Chondrocyte (in vitro differentiated cells): ENCODE results near the gene GRIN3B. TPM values are rescaled to one million over a fixed set of nuclear protein-coding genes. Genes with fewer than 3 reads are reported as not detected.

Source experiments
- DNase-seq: peaks from one replicate; pipeline ENCODE4 v3.0.0; 2021; ENCODE audit warnings: mixed read lengths, low spot score
- H3K27ac Mint-ChIP-seq: one replicate; pipeline ENCODE4 v1.8.0; 2021; ENCODE audit warnings: mild to moderate bottlenecking, moderate library complexity, mixed read lengths; ENCODE audit not compliant: unreplicated experiment
- H3K27me3 Mint-ChIP-seq: 2 replicates; pipeline ENCODE4 v1.8.0; 2021; ENCODE audit warnings: low read depth, mixed read lengths
- H3K36me3 Mint-ChIP-seq: 2 replicates; pipeline ENCODE4 v1.8.0; 2021; ENCODE audit warnings: low read depth, mixed read lengths
- H3K4me1 Mint-ChIP-seq: 2 replicates; pipeline ENCODE4 v1.8.0; 2021; ENCODE audit warnings: low read depth, mild to moderate bottlenecking, mixed read lengths
- H3K4me3 Mint-ChIP-seq: one replicate; pipeline ENCODE4 v1.8.0; 2021; ENCODE audit warnings: mild to moderate bottlenecking, moderate library complexity, mixed read lengths; ENCODE audit not compliant: unreplicated experiment
- H3K9me3 Mint-ChIP-seq: 2 replicates; pipeline ENCODE4 v1.8.0; 2021; ENCODE audit warnings: low read depth, mixed read lengths
- total RNA-seq: library from RNA; stranded (reverse); gene quantifications from 3 replicates; pipeline ENCODE4 v1.2.1, GENCODE V29; 2021
- TF ChIP-seq, protein P1 (sequence below): fragments of 200-600 bp; sonication (generic); IDR thresholded peaks from 2 replicates; pipeline ENCODE4 v1.5.0; 2021; ENCODE audit warnings: antibody characterized with exemption, mild to moderate bottlenecking, moderate library complexity

GRIN3B gene
- total RNA-seq, 1 donor from 2014 or later, result 0.67 TPM

DNA sequence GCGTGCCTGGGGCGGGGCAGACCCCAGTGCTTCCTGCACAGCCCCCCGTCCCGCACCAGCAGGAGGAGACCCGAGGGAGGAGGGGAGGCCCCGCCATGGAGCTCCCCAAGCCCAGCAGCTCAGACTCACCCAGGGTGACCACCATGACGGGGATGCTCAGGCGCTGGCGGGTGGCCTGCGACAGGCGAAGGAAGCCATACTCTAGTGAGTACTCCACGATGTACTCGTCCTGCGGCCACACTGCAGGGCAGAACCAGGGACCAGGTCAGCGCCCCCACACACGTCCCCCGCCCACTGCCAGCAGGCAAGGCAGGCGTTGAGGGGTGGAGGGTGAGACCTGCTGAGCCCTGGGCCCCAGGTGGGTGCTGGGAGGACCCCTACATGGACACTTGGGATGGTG lies 12.1 kb downstream of the GRIN3B start:
- Mint-ChIP-seq H3K4me1 (peaks cover 13% of the 10 kb centered on the region), H3K4me3 (no peak overlapping the region), H3K27ac (no peak overlapping the region), H3K9me3 (no peaks in the 10 kb centered on the region), H3K36me3 (peaks cover 2% of the 10 kb centered on the region), H3K27me3 (no peaks in the 10 kb centered on the region)
- no peak for DNase-seq
- TF ChIP-seq, protein P1, sequence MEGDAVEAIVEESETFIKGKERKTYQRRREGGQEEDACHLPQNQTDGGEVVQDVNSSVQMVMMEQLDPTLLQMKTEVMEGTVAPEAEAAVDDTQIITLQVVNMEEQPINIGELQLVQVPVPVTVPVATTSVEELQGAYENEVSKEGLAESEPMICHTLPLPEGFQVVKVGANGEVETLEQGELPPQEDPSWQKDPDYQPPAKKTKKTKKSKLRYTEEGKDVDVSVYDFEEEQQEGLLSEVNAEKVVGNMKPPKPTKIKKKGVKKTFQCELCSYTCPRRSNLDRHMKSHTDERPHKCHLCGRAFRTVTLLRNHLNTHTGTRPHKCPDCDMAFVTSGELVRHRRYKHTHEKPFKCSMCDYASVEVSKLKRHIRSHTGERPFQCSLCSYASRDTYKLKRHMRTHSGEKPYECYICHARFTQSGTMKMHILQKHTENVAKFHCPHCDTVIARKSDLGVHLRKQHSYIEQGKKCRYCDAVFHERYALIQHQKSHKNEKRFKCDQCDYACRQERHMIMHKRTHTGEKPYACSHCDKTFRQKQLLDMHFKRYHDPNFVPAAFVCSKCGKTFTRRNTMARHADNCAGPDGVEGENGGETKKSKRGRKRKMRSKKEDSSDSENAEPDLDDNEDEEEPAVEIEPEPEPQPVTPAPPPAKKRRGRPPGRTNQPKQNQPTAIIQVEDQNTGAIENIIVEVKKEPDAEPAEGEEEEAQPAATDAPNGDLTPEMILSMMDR, result no peak

DNA sequence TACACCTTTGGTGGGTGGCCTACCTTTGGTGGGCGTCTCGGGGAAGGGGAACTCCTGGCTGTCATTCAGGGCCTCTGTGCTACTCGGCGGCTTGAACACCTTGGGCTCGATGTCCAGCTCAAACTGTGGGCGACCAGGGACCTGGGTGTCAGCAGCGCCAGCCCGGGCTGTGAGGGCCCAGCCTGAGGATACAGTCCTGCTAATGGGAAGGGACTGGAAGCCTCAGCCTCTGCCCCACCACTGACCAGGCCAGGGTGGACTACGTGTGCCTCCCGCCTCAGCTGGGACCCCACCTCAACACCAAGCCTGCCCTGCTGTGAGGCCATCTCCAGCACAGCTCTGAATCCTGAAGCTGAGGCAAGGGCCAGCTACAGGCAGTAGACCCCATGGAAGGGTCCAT lies 13.0 kb downstream of the GRIN3B start:
- no peak overlapping the region for H3K27ac Mint-ChIP-seq
- DNase-seq, result no peak
- peaks cover 21% of the 10 kb centered on the region for H3K4me1 Mint-ChIP-seq
- no peaks in the 10 kb centered on the region for H3K9me3 Mint-ChIP-seq
- H3K4me3 Mint-ChIP-seq, result no peak overlapping the region
- no peaks in the 10 kb centered on the region for H3K27me3 Mint-ChIP-seq
- TF ChIP-seq, protein P1, result no peak
- H3K36me3 Mint-ChIP-seq, result peaks cover 2% of the 10 kb centered on the region

DNA sequence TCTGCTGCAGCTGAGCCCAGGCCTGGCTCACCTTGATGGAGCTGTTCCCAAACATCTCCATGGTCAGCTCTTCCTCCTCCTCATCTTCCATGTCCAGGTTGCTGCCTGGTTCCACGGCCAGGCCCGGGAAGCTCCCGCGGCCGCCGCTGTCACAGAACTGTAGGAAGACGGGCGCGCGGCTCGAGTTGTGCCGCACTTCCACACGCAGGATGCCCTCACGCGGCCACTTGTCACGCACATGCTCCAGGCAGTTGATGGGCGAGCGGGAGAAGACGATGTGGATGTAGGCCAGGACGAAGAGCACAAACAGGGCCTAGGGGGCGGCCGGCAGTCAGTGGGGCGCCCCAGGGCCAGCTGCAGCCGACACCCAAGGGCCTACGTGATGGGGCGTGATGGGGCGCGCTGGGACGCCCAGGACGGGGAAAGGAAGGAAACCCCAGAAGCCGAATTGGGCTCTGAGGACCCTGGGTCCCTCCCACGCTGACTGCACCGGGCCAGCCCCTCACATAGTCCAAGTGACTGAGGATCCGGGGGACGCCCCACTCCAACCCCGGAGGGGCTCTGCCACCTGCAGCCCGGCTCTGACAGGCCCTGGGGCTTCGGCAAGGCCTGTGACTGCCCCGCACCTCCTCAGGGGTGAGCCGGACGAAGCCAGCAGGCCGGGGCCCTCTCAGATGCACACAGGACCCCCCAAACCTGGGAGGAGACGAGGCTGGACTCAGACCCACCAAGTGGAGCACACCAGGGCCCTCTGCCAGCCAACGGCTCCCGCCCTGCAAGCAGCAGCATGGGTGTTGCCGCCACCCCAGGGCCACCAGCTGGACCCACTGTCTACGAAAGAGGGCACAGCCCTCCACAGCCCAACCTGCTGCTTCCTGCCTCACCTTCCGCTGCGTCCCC lies 14.2 kb downstream of the GRIN3B start:
- Mint-ChIP-seq H3K27me3 (no peaks in the 10 kb centered on the region), H3K4me1 (peaks cover 33% of the 10 kb centered on the region), H3K4me3 (no peak overlapping the region)

DNA sequence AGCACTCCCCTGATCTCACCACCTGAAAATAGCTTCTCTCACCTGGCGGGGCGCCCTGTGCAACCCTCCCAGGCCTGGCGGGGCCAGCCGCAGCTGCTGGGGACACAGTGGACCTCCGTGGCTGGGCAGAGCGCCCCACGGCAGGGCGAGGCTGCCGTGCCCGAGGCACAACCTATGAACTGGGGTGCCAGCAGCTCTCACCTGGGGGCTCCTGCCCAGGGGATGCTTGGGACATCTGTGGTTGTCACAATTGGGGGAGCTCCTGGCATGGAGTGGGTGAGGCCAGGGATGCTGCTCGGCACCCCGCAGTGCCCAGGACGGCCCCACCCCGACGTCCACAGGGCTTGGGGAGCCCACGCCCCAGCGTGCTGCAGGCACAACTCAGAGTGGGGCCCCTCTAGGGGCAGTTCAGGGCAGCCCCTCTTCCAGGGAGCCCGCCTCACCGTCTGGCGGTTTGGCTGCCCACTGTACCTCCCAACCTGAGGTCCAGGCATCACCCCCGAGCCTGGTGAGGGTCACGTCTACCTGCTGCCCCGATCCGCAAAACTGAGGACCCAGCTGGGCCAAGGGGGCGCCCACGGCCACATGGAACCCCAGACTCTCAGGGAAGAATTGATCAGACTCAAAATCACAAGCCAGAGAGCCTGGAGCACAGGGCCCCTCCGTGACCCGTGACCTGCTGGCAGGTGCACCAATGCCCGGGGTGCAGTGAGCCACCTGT lies 15.0 kb downstream of the GRIN3B start:
- H3K27me3 Mint-ChIP-seq, result no peaks in the 10 kb centered on the region
- H3K4me1 Mint-ChIP-seq, result peaks cover 41% of the 10 kb centered on the region
- H3K9me3 Mint-ChIP-seq, result no peaks in the 10 kb centered on the region
- H3K4me3 Mint-ChIP-seq, result no peak overlapping the region
- TF ChIP-seq, protein P1, result no peak
- H3K36me3 Mint-ChIP-seq, result no peaks in the 10 kb centered on the region
- H3K27ac Mint-ChIP-seq, result no peak overlapping the region
- no peak for DNase-seq

More for the DNA sequence above, 14.2 kb downstream of the GRIN3B start:
- no peak overlapping the region for H3K27ac Mint-ChIP-seq
- TF ChIP-seq, protein P1, result no peak
- no peaks in the 10 kb centered on the region for H3K36me3 Mint-ChIP-seq
- H3K9me3 Mint-ChIP-seq, result no peaks in the 10 kb centered on the region
- no peak for DNase-seq
